Measurements from ENCODE around the gene VAV2. TPM values are rescaled to one million over a fixed set of nuclear protein-coding genes. Genes with fewer than 3 reads are reported as not detected.

The VAV2 gene
- total RNA-seq, 4 donors from 2014 or later = 15.0 to 25.7 (median 20.5) TPM

DNA sequence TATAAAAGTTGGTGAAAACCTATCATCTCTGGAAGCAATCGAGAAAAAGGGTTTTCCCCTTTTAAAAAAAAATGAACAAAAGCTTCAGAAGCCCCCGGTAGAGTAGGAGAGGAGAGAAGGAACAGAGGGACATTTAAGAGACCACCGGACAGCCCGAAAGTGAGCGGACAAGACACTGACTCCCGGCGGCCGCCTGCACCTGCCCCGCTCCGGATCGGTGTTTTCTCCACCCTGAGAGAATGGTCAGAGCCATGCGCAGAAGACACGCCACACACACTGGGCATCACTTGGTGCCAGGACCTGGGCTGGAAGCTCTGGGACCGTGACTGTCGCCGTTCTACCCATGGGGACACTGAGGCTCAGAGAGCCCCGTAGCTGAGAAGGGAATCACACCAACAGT is 192.4 kb downstream of the VAV2 start:
- Histone ChIP-seq H3K9me3 (no peaks in the 10 kb centered on the region), H3K4me1 (peaks cover 5 to 14% of the 10 kb centered on the region in 2 donors)
- WGBS, 2 donors = 91 to 93% methylated on average over 13 to 17 of the region's 17 CpGs

DNA sequence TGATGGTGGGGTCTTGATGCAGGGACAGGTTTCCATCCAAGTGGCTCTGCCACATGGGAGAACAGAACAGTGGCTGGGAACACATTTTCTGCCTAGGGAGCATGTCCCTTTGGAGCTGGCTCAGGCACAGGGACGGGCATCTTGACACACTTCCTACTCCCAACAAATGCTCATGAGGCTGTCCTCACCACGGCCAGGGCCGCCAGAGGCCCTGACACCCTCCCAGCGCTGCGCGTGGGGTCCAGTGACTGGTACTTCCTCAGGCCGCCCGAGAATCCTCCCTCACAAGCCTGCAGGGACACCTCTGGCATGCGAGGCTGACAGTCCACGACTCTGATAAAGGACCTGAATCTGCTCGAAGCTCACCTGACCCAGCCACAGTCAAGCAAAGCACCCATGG is 193.0 kb downstream of the VAV2 start:
- Histone ChIP-seq H3K9me3 (no peaks in the 10 kb centered on the region), H3K4me3 (replicated peaks in 1 of 3) (no peak overlapping the region), H3K4me1 (peaks cover 5 to 14% of the 10 kb centered on the region in 2 donors), H3K36me3 (no peaks in the 10 kb centered on the region), H3K27ac (no peak overlapping the region), H3K27me3 (no peaks in the 10 kb centered on the region)
- WGBS, 2 donors = 93 to 100% methylated on average over 3 to 11 of the region's 11 CpGs
- no peak for DNase-seq
- intact Hi-C loops (cut with DNase I) = no loop called here
- TF ChIP-seq, protein P1, sequence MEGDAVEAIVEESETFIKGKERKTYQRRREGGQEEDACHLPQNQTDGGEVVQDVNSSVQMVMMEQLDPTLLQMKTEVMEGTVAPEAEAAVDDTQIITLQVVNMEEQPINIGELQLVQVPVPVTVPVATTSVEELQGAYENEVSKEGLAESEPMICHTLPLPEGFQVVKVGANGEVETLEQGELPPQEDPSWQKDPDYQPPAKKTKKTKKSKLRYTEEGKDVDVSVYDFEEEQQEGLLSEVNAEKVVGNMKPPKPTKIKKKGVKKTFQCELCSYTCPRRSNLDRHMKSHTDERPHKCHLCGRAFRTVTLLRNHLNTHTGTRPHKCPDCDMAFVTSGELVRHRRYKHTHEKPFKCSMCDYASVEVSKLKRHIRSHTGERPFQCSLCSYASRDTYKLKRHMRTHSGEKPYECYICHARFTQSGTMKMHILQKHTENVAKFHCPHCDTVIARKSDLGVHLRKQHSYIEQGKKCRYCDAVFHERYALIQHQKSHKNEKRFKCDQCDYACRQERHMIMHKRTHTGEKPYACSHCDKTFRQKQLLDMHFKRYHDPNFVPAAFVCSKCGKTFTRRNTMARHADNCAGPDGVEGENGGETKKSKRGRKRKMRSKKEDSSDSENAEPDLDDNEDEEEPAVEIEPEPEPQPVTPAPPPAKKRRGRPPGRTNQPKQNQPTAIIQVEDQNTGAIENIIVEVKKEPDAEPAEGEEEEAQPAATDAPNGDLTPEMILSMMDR (IDR thresholded peaks at IDR 0.05) = no peak
- no peak for TF ChIP-seq POLR2A (IDR thresholded peaks at IDR 0.05)

More for the DNA sequence above, 192.4 kb downstream of the VAV2 start:
- no peaks in the 10 kb centered on the region for H3K36me3 ChIP-seq
- intact Hi-C loops (cut with DNase I) = no loop called here
- no peak for DNase-seq
- no peak overlapping the region for H3K4me3 ChIP-seq (replicated peaks in 1 of 3)
- no peaks in the 10 kb centered on the region for H3K27me3 ChIP-seq
- TF ChIP-seq, protein P1 (IDR thresholded peaks at IDR 0.05) = no peak
- no peak for TF ChIP-seq POLR2A (IDR thresholded peaks at IDR 0.05)
- no peak overlapping the region for H3K27ac ChIP-seq

DNA sequence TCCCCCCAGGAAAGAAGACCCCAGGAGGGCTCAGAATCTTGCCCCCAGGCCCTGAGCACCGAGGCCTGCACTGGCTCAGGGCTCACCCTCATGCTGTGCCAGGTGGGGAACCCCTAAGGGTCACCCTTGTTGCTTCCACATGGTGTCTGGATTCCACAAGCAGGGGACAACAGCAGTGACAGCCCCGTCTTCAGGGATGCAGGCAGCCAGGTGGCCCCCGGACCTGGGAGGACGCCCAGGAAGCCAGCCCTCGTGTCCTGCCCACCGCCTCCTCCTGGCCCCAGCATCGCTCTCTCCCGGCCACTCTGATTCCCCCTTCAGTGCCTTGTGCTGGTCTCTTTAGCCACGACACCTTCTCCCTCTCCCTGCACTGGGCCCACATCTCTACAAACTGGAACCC is 194.0 kb downstream of the VAV2 start:
- H3K4me1 ChIP-seq = peaks cover 0 to 11% of the 10 kb centered on the region in 2 donors

DNA sequence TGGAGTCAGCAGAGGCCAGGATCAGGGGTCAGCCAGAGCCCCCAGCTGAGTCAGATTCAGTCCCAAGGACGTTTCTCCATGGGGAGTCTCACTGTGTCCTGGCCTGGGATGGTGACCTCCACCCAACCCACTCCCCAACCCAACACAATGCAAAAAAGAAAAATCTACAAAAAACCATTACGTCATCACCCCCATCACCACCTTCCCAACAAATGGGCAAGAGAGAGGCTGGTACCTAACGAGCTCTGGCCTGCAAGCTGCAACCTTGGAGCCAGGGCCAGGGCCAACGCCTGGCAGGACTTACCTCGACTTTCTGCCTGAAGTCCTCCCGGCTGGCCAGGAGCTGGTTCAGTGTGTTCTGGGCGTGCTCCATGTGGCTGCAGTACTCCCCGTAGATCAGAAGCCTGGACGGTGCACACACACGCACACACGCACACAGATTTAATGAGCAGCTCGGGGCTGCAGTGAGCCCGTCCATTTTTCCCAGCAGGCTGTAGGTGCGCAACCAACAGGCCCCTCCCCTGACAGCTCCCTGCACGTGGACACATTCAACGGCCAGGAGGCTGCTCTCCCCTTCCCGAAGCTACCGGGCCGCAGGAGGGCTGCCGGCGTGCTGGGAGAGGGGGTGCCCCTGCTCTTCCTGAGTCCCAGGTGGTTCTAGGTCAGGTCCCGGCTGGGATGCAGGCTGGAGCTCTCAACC is 194.6 kb downstream of the VAV2 start:
- 92 to 96% methylated on average over 8 to 15 of the region's 22 CpGs for WGBS, 2 donors
- no peaks in the 10 kb centered on the region for H3K9me3 ChIP-seq
- TF ChIP-seq POLR2A (IDR thresholded peaks at IDR 0.05) = no peak
- TF ChIP-seq, protein P1 (IDR thresholded peaks at IDR 0.05) = no peak
- intact Hi-C loops (cut with DNase I) = no loop called here
- H3K36me3 ChIP-seq = no peaks in the 10 kb centered on the region
- no peak overlapping the region for H3K27ac ChIP-seq
- peaks cover 0 to 10% of the 10 kb centered on the region in 2 donors for H3K4me1 ChIP-seq
- no peaks in the 10 kb centered on the region for H3K27me3 ChIP-seq
- DNase-seq = no peak
- no peak overlapping the region for H3K4me3 ChIP-seq (replicated peaks in 1 of 3)

More for the DNA sequence above, 194.0 kb downstream of the VAV2 start:
- DNase-seq = no peak
- intact Hi-C loops (cut with DNase I) = no loop called here
- WGBS, 2 donors = 93 to 97% methylated on average over 8 to 9 of the region's 9 CpGs
- Histone ChIP-seq H3K27me3 (no peaks in the 10 kb centered on the region), H3K36me3 (no peaks in the 10 kb centered on the region), H3K4me3 (replicated peaks in 1 of 3) (no peak overlapping the region), H3K27ac (no peak overlapping the region), H3K9me3 (no peaks in the 10 kb centered on the region)
- TF ChIP-seq POLR2A (IDR thresholded peaks at IDR 0.05) = no peak
- TF ChIP-seq, protein P1 (IDR thresholded peaks at IDR 0.05) = no peak

DNA sequence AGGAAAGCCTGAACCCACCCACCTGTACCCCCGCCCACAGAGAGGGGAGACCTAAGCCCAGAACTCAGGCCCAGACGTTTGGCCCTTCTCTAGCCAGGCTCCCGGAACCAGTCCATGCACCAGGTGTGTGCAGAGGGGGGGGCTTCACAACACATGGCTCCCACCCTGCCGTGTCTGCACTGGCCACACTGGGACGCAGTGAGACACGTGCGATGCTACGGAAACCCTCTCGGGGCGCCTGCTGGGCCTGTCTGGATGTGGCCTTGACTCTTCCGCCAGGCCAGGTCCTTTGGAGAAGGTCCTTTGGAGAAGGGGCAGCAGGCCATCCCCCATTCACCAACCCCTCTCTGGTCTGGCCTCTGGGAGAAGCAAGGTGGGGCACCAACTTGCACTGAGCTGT is 195.6 kb downstream of the VAV2 start:
- TF ChIP-seq, protein P1 (IDR thresholded peaks at IDR 0.05) = no peak
- TF ChIP-seq POLR2A (IDR thresholded peaks at IDR 0.05) = no peak
- no peak for DNase-seq
- Histone ChIP-seq H3K4me1 (peaks cover 0 to 9% of the 10 kb centered on the region in 2 donors), H3K36me3 (no peaks in the 10 kb centered on the region), H3K27me3 (no peaks in the 10 kb centered on the region), H3K4me3 (replicated peaks in 1 of 3) (no peak overlapping the region), H3K27ac (no peak overlapping the region), H3K9me3 (no peaks in the 10 kb centered on the region)
- WGBS, 2 donors = 88 to 100% methylated on average over 5 to 6 of the region's 11 CpGs
- intact Hi-C loops (cut with DNase I) = no loop called here
